ENCODE measurements around the gene PNPLA2.

PNPLA2 gene

GRCh38 chr11:836274-836673 lies 17.6 kb downstream of the PNPLA2 start:
- Histone ChIP-seq H3K4me3 (no peak overlapping the region), H3K27me3 (peaks cover 0 to 10% of the 10 kb centered on the region in 2 donors), H3K27ac (peak overlapping the region in 1 of 2 donors; percentile 88), H3K4me1 (peaks cover 0 to 83% (median 60%) of the 10 kb centered on the region in 4 donors), H3K9me3 (no peaks in the 10 kb centered on the region), H3K36me3 (peaks cover 39 to 53% (median 52%) of the 10 kb centered on the region in 3 donors)
- intact Hi-C loops (cut with DNase I; ENCODE audit: low total_unique reads), result no loop called here
- DNase-seq, result no peak
- TF ChIP-seq CTCF (IDR thresholded peaks at IDR 0.05), result no peak

- H3K27me3 ChIP-seq, result peaks cover 0 to 8% of the 10 kb centered on the region in 2 donors
- peak overlapping the region in 1 of 2 donors; percentile 88 for H3K27ac ChIP-seq
- no peaks in the 10 kb centered on the region for H3K9me3 ChIP-seq
- no peak overlapping the region for H3K4me3 ChIP-seq
- H3K36me3 ChIP-seq, result peaks cover 39 to 53% (median 52%) of the 10 kb centered on the region in 3 donors
- intact Hi-C loops (cut with DNase I; ENCODE audit: low total_unique reads), result no loop called here
- DNase-seq, result no peak
- no peak for TF ChIP-seq CTCF (IDR thresholded peaks at IDR 0.05)
- H3K4me1 ChIP-seq, result peaks cover 0 to 83% (median 62%) of the 10 kb centered on the region in 4 donors
Measured at GRCh38 chr11:836700-837099, 18.0 kb downstream of the PNPLA2 start.

- Histone ChIP-seq H3K36me3 (peaks cover 39 to 53% (median 52%) of the 10 kb centered on the region in 3 donors), H3K4me3 (no peak overlapping the region), H3K9me3 (no peaks in the 10 kb centered on the region), H3K27me3 (peaks cover 0 to under 1% of the 10 kb centered on the region in 2 donors), H3K27ac (peak overlapping the region in 1 of 2 donors; percentile 88), H3K4me1 (peaks cover 0 to 78% (median 57%) of the 10 kb centered on the region in 4 donors)
- DNase-seq, result no peak
- TF ChIP-seq CTCF (IDR thresholded peaks at IDR 0.05), result no peak
- intact Hi-C loops (cut with DNase I; ENCODE audit: low total_unique reads), result no loop called here
Measured at GRCh38 chr11:837189-837989, 18.7 kb downstream of the PNPLA2 start.

GRCh38 chr11:837990-838307 lies 19.2 kb downstream of the PNPLA2 start:
- no peaks in the 10 kb centered on the region for H3K27me3 ChIP-seq
- intact Hi-C loops (cut with DNase I; ENCODE audit: low total_unique reads), result no loop called here

More at GRCh38 chr11:837990-838307, 19.2 kb downstream of the PNPLA2 start:
- no peak overlapping the region for H3K4me3 ChIP-seq
- TF ChIP-seq CTCF (IDR thresholded peaks at IDR 0.05), result no peak
- peak overlapping the region in 1 of 2 donors; percentile 88 for H3K27ac ChIP-seq
- no peak for DNase-seq
- no peaks in the 10 kb centered on the region for H3K9me3 ChIP-seq
- H3K36me3 ChIP-seq, result peaks cover 39 to 53% (median 52%) of the 10 kb centered on the region in 3 donors
- peaks cover 0 to 78% (median 56%) of the 10 kb centered on the region in 4 donors for H3K4me1 ChIP-seq

Data from tibial artery (tissue), 4 donors.